HG03521 (cell line): ENCODE measurements around the gene SORCS3.

Experiments
- ATAC-seq: cut with Tn5 transposase; IDR thresholded peaks from one replicate; pipeline ENCODE4 v1.9.1; 2021; ENCODE audit warnings: mild to moderate bottlenecking, moderate library complexity; ENCODE audit not compliant: unreplicated experiment

The SORCS3 gene

GRCh38 chr10:105243825-105244224 lies 602.7 kb downstream of the SORCS3 start:
- no peak for ATAC-seq

- no peak for ATAC-seq
These were observed 606.9 kb downstream of the SORCS3 start for GRCh38 chr10:105247831-105248499.

DNA sequence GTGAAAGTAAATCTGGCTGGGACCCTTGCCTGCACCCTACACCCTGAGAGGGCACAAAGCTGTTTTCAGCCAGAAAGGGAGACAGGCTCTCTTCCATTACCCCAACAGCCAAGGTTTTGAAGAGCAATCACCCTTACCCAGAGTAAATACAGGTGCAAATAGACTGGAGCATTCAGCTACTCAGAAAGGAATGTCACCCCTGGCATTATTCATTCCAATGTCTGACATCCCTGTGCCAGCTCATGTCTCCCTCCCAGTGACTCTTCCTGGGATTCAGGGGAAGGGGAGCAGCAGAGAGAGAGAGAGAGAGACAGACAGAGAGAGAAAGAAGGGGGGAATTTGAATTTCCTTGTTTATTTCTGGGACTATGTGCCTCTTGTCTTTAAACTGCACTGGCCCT lies 611.8 kb downstream of the SORCS3 start:
- ATAC-seq, result no peak

GRCh38 chr10:105253515-105254212 lies 612.6 kb downstream of the SORCS3 start:
- no peak for ATAC-seq

- no peak for ATAC-seq
These were observed 617.1 kb downstream of the SORCS3 start for GRCh38 chr10:105258036-105258673.

DNA sequence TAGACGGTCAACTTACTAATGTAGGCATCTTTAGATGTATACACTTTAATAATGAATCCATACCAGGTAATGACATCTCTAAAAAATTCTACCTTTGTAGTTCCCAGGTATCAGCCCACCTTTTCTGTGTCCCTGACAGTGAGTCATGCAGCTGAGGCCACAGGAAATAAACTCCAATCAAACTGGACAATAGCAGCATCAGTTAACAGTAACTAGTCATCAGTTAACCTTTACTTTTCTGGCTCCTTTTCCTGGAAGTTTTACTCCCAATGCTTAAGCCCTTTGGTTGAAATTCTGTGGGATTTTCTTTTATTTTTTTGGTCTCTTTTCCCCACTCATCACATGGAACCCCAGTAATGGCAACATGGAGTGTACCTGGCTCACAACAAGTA lies 617.6 kb downstream of the SORCS3 start:
- no peak for ATAC-seq

DNA sequence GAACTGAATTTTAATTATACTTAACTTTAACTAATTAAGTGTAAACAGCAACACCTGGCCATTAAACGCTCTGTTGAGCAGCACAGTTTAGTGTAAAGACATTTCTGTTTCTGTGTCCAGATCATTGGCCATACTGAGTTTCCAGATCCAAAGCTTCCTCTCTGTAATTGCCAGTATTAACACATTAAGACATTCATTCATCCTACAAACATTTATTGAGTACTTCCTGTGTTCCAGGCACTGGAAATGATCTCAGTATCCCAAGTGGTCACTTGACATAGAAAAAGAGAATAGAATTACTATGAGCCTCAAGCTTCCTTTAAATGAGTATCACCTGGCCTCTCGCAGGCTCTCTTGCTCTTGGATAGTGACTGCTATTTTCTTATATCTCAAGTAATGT lies 618.1 kb downstream of the SORCS3 start:
- no peak for ATAC-seq

GRCh38 chr10:105262666-105263065 lies 621.6 kb downstream of the SORCS3 start:
- no peak for ATAC-seq

DNA sequence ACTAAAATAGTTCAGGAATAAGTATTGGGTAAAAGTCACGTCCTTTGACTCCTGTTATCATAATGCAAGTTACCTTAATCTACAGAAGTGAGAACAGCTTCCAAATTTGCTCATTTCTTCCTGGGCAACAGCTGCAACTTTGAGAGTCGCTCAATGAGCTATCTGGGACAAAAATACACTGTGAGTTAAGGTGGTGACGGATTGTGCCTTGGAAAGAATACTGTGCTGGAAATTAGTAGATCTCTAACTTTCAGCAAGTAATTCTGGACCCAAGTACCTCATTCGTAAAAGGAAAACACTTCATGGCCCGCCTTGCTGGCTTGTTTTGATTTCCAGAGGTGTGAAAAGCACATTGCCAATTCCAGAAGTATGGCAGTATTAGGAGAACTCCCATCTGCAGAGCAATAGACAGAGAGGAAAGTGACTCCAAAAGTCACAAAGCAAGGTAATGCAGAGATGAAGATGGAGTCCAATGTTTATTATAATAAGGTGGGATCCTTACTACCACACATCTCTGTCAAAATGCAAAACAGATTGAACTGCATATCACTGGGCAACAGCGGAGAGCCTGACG lies 626.0 kb downstream of the SORCS3 start:
- no peak for ATAC-seq

DNA sequence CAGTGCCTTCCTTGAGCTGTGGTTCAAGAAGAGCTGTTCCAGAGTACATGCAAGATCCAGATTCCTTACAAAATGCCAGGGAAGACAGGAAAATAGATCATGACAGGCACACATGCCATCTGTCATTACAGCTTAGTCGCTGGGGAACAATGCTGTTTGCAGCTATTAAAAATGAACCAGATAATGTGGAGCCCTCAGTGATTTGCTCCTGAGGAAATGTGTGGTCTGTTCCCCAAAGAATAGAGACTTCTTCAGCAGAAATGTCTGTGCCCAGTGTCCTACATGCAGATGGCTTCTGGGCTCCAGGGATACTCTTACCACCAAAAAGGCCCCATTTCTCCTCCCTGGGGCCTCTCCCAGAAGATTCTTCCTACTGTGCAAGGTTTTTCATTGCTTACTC lies 627.9 kb downstream of the SORCS3 start:
- no peak for ATAC-seq

GRCh38 chr10:105269689-105270088 lies 628.6 kb downstream of the SORCS3 start:
- no peak for ATAC-seq

DNA sequence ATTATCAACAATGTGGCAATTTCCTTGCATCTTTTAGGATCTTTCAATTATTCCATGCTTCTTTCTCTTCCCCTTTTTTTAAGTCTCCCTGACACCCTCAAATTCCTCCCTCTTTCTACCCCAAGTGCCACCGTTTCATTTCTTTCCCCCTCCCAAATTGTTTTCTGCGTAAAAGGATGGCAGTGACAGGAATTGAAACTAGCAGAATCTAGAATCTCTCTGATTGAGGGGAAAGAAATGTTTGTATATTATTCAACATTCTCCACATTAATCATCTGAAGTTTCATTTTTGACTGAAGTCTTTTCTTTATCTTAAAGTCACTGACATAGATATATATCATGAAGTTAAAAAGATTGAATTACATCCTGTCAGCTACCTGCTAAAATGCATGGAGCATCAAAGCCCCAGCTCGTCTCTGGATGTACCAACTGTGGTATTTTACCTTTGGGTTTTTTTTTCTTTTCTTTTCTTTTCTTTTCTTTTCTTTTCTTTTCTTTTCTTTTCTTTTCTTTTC lies 633.5 kb downstream of the SORCS3 start:
- ATAC-seq, result no peak

DNA sequence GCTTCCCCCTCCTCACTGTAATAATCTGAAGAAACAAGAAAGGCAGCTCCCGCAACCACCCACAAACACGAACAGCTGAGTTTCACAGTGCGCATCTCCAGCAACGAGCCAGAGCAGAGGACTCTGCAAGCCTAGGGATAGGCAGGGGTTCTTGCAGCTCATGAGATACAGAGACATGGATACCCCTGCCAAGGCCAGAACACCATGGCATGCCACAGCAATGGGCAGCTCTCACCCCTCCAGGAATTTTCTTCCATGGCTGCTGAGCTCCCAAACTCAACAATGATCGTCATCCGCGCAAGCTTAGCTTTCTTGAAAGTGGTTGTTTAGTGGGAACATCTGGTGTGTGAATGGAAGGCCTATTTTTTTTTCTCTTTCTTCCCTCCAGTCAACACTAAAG lies 637.3 kb downstream of the SORCS3 start:
- no peak for ATAC-seq

GRCh38 chr10:105279101-105279500 lies 638.0 kb downstream of the SORCS3 start:
- no peak for ATAC-seq

GRCh38 chr10:105280895-105281294 lies 639.8 kb downstream of the SORCS3 start:
- no peak for ATAC-seq

GRCh38 chr10:105284476-105285215 lies 643.6 kb downstream of the SORCS3 start:
- ATAC-seq, result no peak

- no peak for ATAC-seq
These were observed 646.9 kb downstream of the SORCS3 start for GRCh38 chr10:105288026-105288425.

GRCh38 chr10:105288613-105289012 lies 647.5 kb downstream of the SORCS3 start:
- no peak for ATAC-seq

GRCh38 chr10:105291571-105291970 lies 650.5 kb downstream of the SORCS3 start:
- no peak for ATAC-seq

DNA sequence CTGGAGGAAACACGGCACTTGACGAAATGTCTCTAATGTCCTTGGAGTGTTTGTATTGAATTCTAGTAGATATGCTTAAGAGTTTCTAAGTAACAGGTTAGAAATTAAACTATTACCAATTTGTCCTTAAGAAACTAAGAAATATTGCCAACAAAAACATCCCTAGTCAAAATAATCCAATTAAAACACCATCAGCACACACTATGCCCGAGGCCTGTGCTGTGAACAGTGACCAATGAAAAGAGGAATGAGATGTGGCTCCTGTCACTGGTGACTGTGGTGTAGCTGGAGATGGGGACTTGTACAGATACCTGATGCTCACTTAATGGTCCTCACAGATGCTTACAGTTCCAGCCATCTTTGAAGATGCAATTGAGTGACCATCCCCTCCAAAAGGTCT lies 651.1 kb downstream of the SORCS3 start:
- ATAC-seq, result no peak
